ENCODE data around the gene KLRK1. TPM values are rescaled to one million over a fixed set of nuclear protein-coding genes. Genes with fewer than 3 reads are reported as not detected.
"Not testable (repeated sequence)": the region's sequence is repeated elsewhere in the genome, so short reads cannot be mapped to it uniquely, and the experiment has no call there.

KLRK1 gene
- total RNA-seq (1.3 TPM), polyA plus RNA-seq (1.9 TPM)

GRCh38 chr12:10389904-10390303, at the start of gene KLRK1:
Gene KLRK1, minus strand, starts transcription at chr12:10390041. Its CDS starts 1,231 bp downstream, at chr12:10388810.
- H3K4me3 ChIP-seq (ENCODE audit: low read depth, low read length): no peak within 1 kb of the TSS
- DNase-seq (ENCODE audit: extremely low spot score): no peak
- H3K27ac ChIP-seq (ENCODE audit: low read depth): no peak within 1 kb of the TSS
- no peaks in the 10 kb centered on the region for H3K4me1 ChIP-seq (ENCODE audit: insufficient read depth)
- no peaks in the 10 kb centered on the region for H3K36me3 ChIP-seq (ENCODE audit: insufficient read depth)
- WGBS: 92% methylated on average over 1 of the region's 1 CpG

- WGBS: 45% methylated on average over 2 of the region's 2 CpGs
- H3K4me3 ChIP-seq (ENCODE audit: low read depth, low read length); H3K4me1 ChIP-seq (ENCODE audit: insufficient read depth); H3K27ac ChIP-seq (ENCODE audit: low read depth); H3K36me3 ChIP-seq (ENCODE audit: insufficient read depth); DNase-seq (ENCODE audit: extremely low spot score): not testable (repeated sequence)
Observed at GRCh38 chr12:10437601-10438000, 47.8 kb upstream of the KLRK1 start.

- not testable (repeated sequence) for H3K36me3 ChIP-seq (ENCODE audit: insufficient read depth); H3K27ac ChIP-seq (ENCODE audit: low read depth); H3K4me1 ChIP-seq (ENCODE audit: insufficient read depth); DNase-seq (ENCODE audit: extremely low spot score); H3K4me3 ChIP-seq (ENCODE audit: low read depth, low read length)
- WGBS: 19% methylated on average over 3 of the region's 3 CpGs
Observed at GRCh38 chr12:10435816-10436215, 46.0 kb upstream of the KLRK1 start, which contains the start of gene KLRC2. Gene KLRC2, minus strand, starts transcription at chr12:10436010. Its CDS starts 24 bp downstream, at chr12:10435986.

- H3K27ac ChIP-seq (ENCODE audit: low read depth); H3K4me1 ChIP-seq (ENCODE audit: insufficient read depth); DNase-seq (ENCODE audit: extremely low spot score); H3K4me3 ChIP-seq (ENCODE audit: low read depth, low read length); H3K36me3 ChIP-seq (ENCODE audit: insufficient read depth): not testable (repeated sequence)
- WGBS: 88% methylated on average over 4 of the region's 4 CpGs
Observed at GRCh38 chr12:10430623-10431022, 40.8 kb upstream of the KLRK1 start.

DNA sequence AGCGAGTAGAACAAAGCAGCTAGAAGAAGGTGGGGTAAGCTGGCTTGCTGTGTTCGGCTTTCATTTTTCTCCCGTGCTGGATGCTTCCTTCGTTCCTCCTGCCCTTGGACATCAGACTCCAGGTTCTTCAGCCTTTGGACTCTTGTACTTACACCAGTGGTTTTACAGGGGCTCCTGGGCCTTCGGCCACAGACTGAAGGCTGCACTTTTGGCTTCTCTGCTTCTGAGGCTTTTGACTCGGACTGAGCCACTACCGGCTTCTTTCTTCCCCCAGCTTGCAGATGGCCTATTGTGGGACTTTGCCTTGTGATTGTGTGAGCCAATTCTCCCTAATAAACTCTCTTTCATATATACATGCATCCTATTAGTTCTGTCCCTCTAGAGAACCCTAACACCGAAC, 36.1 kb upstream of the KLRK1 start:
- not testable (repeated sequence) for H3K4me1 ChIP-seq (ENCODE audit: insufficient read depth); DNase-seq (ENCODE audit: extremely low spot score); H3K4me3 ChIP-seq (ENCODE audit: low read depth, low read length); H3K36me3 ChIP-seq (ENCODE audit: insufficient read depth); H3K27ac ChIP-seq (ENCODE audit: low read depth)
- WGBS: 87% methylated on average over 8 of the region's 8 CpGs

GRCh38 chr12:10424260-10424899, 34.5 kb upstream of the KLRK1 start:
- DNase-seq (ENCODE audit: extremely low spot score); H3K4me3 ChIP-seq (ENCODE audit: low read depth, low read length); H3K4me1 ChIP-seq (ENCODE audit: insufficient read depth); H3K36me3 ChIP-seq (ENCODE audit: insufficient read depth); H3K27ac ChIP-seq (ENCODE audit: low read depth): not testable (repeated sequence)
- WGBS: 58% methylated on average over 1 of the region's 1 CpG

DNA sequence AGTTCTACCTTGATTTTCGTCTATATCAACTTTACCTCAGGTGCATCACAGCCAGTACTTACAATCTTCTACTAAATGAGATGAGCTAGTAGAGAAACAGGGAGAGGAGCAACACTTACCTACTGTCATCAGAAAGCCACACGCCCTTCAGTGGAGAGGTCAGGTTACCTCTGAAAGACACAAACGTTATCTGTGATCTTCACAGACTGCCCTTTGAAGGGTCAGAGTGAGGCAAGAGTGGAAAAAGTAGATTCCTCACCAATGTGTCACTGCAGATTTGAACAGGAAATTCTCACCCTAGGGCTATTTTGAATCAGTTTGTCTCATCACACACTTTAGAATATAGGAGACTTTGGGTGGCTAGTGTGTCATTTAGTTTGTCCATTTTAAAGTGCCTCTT, 32.3 kb upstream of the KLRK1 start:
- not testable (repeated sequence) for H3K27ac ChIP-seq (ENCODE audit: low read depth); H3K4me3 ChIP-seq (ENCODE audit: low read depth, low read length); H3K36me3 ChIP-seq (ENCODE audit: insufficient read depth); H3K4me1 ChIP-seq (ENCODE audit: insufficient read depth); DNase-seq (ENCODE audit: extremely low spot score)
- WGBS: 41% methylated on average over 2 of the region's 3 CpGs

DNA sequence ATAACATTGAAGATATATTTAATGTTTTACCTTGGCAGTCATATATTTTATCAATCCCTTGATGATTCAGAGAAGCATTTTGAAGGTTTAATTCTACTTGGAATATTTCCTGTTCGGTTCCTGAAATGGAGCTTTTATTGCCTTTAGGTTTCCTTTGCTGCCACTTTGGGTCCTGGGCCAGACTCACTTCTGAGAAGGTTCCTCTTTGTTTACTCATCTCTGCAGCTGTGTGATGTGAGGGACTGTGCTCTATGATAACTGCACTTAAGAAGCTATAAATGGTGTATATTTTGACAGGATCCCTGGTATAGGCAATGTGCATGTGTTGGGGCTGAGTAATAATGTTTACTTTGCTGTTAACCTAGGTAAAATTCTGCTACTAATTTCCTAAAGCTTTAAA, 30.5 kb upstream of the KLRK1 start, which contains the start of gene KLRC3:
TSS of gene KLRC3 (minus strand) at position 262 of the 400 bp plus-strand sequence. CDS start at position 217, 45 bp downstream.
- H3K4me3 ChIP-seq (ENCODE audit: low read depth, low read length); H3K27ac ChIP-seq (ENCODE audit: low read depth); H3K36me3 ChIP-seq (ENCODE audit: insufficient read depth); H3K4me1 ChIP-seq (ENCODE audit: insufficient read depth); DNase-seq (ENCODE audit: extremely low spot score): not testable (repeated sequence)
- WGBS: 15% methylated on average over 1 of the region's 1 CpG

DNA sequence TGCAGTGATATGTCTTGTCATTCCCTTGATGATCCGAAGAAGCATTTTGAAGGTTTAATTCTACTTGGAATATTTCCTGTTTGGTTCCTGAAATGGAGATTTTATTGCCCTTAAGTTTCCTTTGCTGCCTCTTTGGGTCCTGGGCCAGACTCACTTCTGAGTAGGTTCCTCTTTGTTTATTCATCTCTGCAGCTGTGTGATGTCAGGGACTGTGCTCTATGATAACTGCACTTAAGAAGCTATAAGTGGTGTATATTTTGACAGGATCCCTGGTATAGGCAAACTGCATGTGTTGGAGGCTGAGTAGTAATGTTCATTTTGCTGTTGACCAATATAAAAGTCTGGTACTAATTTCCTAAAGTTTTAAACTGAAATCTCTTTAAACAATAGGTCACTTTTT, 19.6 kb upstream of the KLRK1 start, which contains the start of gene KLRC4:
TSS of gene KLRC4 (minus strand) at position 366 of the 400 bp plus-strand sequence. CDS start at position 184, 182 bp downstream.
- no peaks in the 10 kb centered on the region for H3K4me1 ChIP-seq (ENCODE audit: insufficient read depth)
- 9% methylated on average over 1 of the region's 1 CpG for WGBS
- H3K36me3 ChIP-seq (ENCODE audit: insufficient read depth): no peaks in the 10 kb centered on the region
- H3K4me3 ChIP-seq (ENCODE audit: low read depth, low read length): no peak within 1 kb of the TSS
- H3K27ac ChIP-seq (ENCODE audit: low read depth): no peak within 1 kb of the TSS
- DNase-seq (ENCODE audit: extremely low spot score): no peak

DNA sequence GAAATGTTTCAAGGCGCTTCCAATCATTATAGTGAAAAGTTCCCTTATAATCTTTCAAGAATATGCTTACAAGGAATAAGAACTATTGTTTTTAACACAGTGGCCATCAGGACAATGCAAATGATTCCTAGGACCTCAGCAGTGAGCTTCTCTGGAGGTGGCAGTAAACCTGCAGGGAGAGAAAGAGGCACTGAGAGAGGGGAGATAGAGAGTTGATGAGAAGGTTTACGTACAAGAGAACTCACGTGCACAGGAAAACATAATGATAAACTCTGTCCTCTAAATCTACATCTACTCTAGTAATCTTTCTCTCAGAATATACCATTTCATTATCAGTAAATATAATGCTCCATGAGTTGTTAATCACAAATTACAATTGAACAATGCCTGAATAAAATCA, 19.0 kb upstream of the KLRK1 start:
- H3K36me3 ChIP-seq (ENCODE audit: insufficient read depth): no peaks in the 10 kb centered on the region
- 28% methylated on average over 3 of the region's 3 CpGs for WGBS
- no peak for DNase-seq (ENCODE audit: extremely low spot score)
- H3K27ac ChIP-seq (ENCODE audit: low read depth): no peak overlapping the region
- no peaks in the 10 kb centered on the region for H3K4me1 ChIP-seq (ENCODE audit: insufficient read depth)
- no peak overlapping the region for H3K4me3 ChIP-seq (ENCODE audit: low read depth, low read length)

- H3K27ac ChIP-seq (ENCODE audit: low read depth): no peak overlapping the region
- no peaks in the 10 kb centered on the region for H3K36me3 ChIP-seq (ENCODE audit: insufficient read depth)
- WGBS: 67% methylated on average over 4 of the region's 4 CpGs
- no peak for DNase-seq (ENCODE audit: extremely low spot score)
- no peaks in the 10 kb centered on the region for H3K4me1 ChIP-seq (ENCODE audit: insufficient read depth)
- no peak overlapping the region for H3K4me3 ChIP-seq (ENCODE audit: low read depth, low read length)
Observed at GRCh38 chr12:10406725-10407124, 16.9 kb upstream of the KLRK1 start.

GRCh38 chr12:10405294-10405693, 15.5 kb upstream of the KLRK1 start:
- Histone ChIP-seq H3K4me1 (ENCODE audit: insufficient read depth) (no peaks in the 10 kb centered on the region), H3K27ac (ENCODE audit: low read depth) (no peak overlapping the region), H3K36me3 (ENCODE audit: insufficient read depth) (no peaks in the 10 kb centered on the region), H3K4me3 (ENCODE audit: low read depth, low read length) (no peak overlapping the region)
- DNase-seq (ENCODE audit: extremely low spot score): no peak
- 95% methylated on average over 5 of the region's 5 CpGs for WGBS

GRCh38 chr12:10404798-10405197, 15.0 kb upstream of the KLRK1 start:
- Histone ChIP-seq H3K4me3 (ENCODE audit: low read depth, low read length) (no peak overlapping the region), H3K4me1 (ENCODE audit: insufficient read depth) (no peaks in the 10 kb centered on the region), H3K27ac (ENCODE audit: low read depth) (no peak overlapping the region), H3K36me3 (ENCODE audit: insufficient read depth) (no peaks in the 10 kb centered on the region)
- no peak for DNase-seq (ENCODE audit: extremely low spot score)

- no peak overlapping the region for H3K27ac ChIP-seq (ENCODE audit: low read depth)
- DNase-seq (ENCODE audit: extremely low spot score): no peak
- H3K4me3 ChIP-seq (ENCODE audit: low read depth, low read length): no peak overlapping the region
- H3K4me1 ChIP-seq (ENCODE audit: insufficient read depth): no peaks in the 10 kb centered on the region
- no peaks in the 10 kb centered on the region for H3K36me3 ChIP-seq (ENCODE audit: insufficient read depth)
Observed at GRCh38 chr12:10400829-10401228, 11.0 kb upstream of the KLRK1 start.

All from urinary bladder (tissue), 4 donors.